ENCODE results near the gene TCAIM. TPM values are rescaled to one million over a fixed set of nuclear protein-coding genes. Genes with fewer than 3 reads are reported as not detected.

Gene TCAIM
- total RNA-seq, 2 experiments from 2014 or later: 2.9 to 4.2 TPM

- Histone ChIP-seq H3K4me3 (ENCODE audit: low read length) (no peak overlapping the region), H3K9me3 (ENCODE audit: control insufficient read depth in 1 of 2, insufficient read depth in 1 of 2, low read length in 2 of 2) (no peaks in the 10 kb centered on the region), H3K27ac (ENCODE audit: low read depth in 1 of 2, low read length in 2 of 2) (no peak overlapping the region), H3K4me1 (ENCODE audit: insufficient read depth, low read length) (no peaks in the 10 kb centered on the region), H3K27me3 (ENCODE audit: control insufficient read depth in 1 of 2, insufficient read depth in 2 of 2, low read length in 2 of 2) (no peaks in the 10 kb centered on the region), H3K36me3 (ENCODE audit: insufficient read depth, low read length) (no peaks in the 10 kb centered on the region)
- Mint-ChIP-seq H3K27me3 (no peaks in the 10 kb centered on the region), H3K4me1 (ENCODE audit: low read depth) (no peaks in the 10 kb centered on the region), H3K9me3 (no peaks in the 10 kb centered on the region), H3K36me3 (ENCODE audit: low read depth) (no peaks in the 10 kb centered on the region), H3K4me3 (no peak overlapping the region), H3K27ac (no peak overlapping the region)
- ATAC-seq (ENCODE audit: poor library complexity) (no peak), DNase-seq (no peak)
- ChIA-PET POLR2A (interaction anchor here (1.4 kb wide), 1 partner anchor 9 kb away, joined by 3 read pairs; no protein-coding TSS in a partner anchor), CTCF (no interaction called here)
- TF ChIP-seq, protein P1, sequence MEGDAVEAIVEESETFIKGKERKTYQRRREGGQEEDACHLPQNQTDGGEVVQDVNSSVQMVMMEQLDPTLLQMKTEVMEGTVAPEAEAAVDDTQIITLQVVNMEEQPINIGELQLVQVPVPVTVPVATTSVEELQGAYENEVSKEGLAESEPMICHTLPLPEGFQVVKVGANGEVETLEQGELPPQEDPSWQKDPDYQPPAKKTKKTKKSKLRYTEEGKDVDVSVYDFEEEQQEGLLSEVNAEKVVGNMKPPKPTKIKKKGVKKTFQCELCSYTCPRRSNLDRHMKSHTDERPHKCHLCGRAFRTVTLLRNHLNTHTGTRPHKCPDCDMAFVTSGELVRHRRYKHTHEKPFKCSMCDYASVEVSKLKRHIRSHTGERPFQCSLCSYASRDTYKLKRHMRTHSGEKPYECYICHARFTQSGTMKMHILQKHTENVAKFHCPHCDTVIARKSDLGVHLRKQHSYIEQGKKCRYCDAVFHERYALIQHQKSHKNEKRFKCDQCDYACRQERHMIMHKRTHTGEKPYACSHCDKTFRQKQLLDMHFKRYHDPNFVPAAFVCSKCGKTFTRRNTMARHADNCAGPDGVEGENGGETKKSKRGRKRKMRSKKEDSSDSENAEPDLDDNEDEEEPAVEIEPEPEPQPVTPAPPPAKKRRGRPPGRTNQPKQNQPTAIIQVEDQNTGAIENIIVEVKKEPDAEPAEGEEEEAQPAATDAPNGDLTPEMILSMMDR (IDR thresholded peaks at IDR 0.05): no peak
- intact Hi-C loops (cut with DNase I, micrococcal nuclease): loop anchor here (10.0 kb wide), 2 partner anchors 84 to 106 kb away; no protein-coding TSS in a partner anchor
Observed at GRCh38 chr3:44430466-44430865, 91.9 kb downstream of the TCAIM start.

DNA sequence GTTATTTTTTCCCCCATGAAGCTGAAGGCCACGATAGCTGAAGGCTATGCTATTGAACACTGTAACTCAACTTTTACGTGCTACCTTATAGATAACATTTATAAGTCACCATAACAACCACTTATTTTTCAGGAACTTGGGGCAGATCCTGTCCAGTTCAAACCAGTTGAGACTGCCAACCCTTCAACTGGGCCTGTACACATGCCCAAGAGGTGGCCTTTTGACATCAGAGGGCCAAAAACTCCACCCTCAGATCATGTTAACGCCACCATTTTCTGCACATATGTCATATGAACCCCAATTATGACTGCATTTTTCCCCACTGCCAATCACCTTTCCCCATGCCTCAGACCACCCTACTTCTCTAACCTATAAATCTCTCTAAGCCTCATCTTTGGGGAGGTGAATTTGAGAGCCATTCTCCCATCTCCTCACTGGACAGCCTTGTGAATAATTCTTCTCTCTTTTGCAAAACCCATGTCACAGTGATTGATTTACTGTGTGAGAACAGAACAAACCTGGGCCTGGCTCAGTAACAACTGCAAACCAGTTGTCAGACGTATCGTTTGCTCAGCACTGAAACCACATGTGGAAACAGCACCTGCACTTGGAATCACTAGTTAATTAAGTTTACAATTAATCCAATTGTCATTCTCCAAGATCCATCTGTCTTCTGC, 96.4 kb downstream of the TCAIM start:
- Histone ChIP-seq H3K9me3 (ENCODE audit: control insufficient read depth in 1 of 2, insufficient read depth in 1 of 2, low read length in 2 of 2) (no peaks in the 10 kb centered on the region), H3K27ac (ENCODE audit: low read depth in 1 of 2, low read length in 2 of 2) (no peak overlapping the region), H3K27me3 (ENCODE audit: control insufficient read depth in 1 of 2, insufficient read depth in 2 of 2, low read length in 2 of 2) (no peaks in the 10 kb centered on the region), H3K36me3 (ENCODE audit: insufficient read depth, low read length) (no peaks in the 10 kb centered on the region), H3K4me3 (ENCODE audit: low read length) (no peak overlapping the region), H3K4me1 (ENCODE audit: insufficient read depth, low read length) (peaks cover 12% of the 10 kb centered on the region)
- Mint-ChIP-seq H3K4me1 (ENCODE audit: low read depth) (peaks cover 11% of the 10 kb centered on the region), H3K36me3 (ENCODE audit: low read depth) (no peaks in the 10 kb centered on the region), H3K27me3 (no peaks in the 10 kb centered on the region), H3K4me3 (no peak overlapping the region), H3K9me3 (no peaks in the 10 kb centered on the region), H3K27ac (peak overlapping the region; percentile 10)
- ChIA-PET CTCF (no interaction called here), POLR2A (no interaction called here)
- no peak for DNase-seq
- intact Hi-C loops (cut with DNase I, micrococcal nuclease): loop anchor here (10.0 kb wide), 2 partner anchors 80 to 110 kb away; no protein-coding TSS in a partner anchor
- TF ChIP-seq, protein P1 (IDR thresholded peaks at IDR 0.05): no peak
- no peak for ATAC-seq (ENCODE audit: poor library complexity)

GRCh38 chr3:44436181-44436580, 97.6 kb downstream of the TCAIM start:
- no peak overlapping the region for H3K4me3 Mint-ChIP-seq

More at GRCh38 chr3:44436181-44436580, 97.6 kb downstream of the TCAIM start:
- POLR2A ChIA-PET: no interaction called here
- peaks cover 22% of the 10 kb centered on the region for H3K4me1 ChIP-seq (ENCODE audit: insufficient read depth, low read length)
- ATAC-seq (ENCODE audit: poor library complexity): no peak
- H3K4me3 ChIP-seq (ENCODE audit: low read length): no peak overlapping the region
- intact Hi-C loops (cut with DNase I, micrococcal nuclease): loop anchor here (10.0 kb wide), 2 partner anchors 79 to 111 kb away; no protein-coding TSS in a partner anchor
- no peak overlapping the region for H3K27ac Mint-ChIP-seq
- H3K9me3 ChIP-seq (ENCODE audit: control insufficient read depth in 1 of 2, insufficient read depth in 1 of 2, low read length in 2 of 2): no peaks in the 10 kb centered on the region
- H3K27ac ChIP-seq (ENCODE audit: low read depth in 1 of 2, low read length in 2 of 2): no peak overlapping the region
- CTCF ChIA-PET: no interaction called here
- no peaks in the 10 kb centered on the region for H3K9me3 Mint-ChIP-seq
- no peaks in the 10 kb centered on the region for H3K27me3 ChIP-seq (ENCODE audit: control insufficient read depth in 1 of 2, insufficient read depth in 2 of 2, low read length in 2 of 2)
- peaks cover 20% of the 10 kb centered on the region for H3K4me1 Mint-ChIP-seq (ENCODE audit: low read depth)
- TF ChIP-seq, protein P1 (IDR thresholded peaks at IDR 0.05): no peak
- no peaks in the 10 kb centered on the region for H3K36me3 ChIP-seq (ENCODE audit: insufficient read depth, low read length)
- H3K36me3 Mint-ChIP-seq (ENCODE audit: low read depth): no peaks in the 10 kb centered on the region
- H3K27me3 Mint-ChIP-seq: no peaks in the 10 kb centered on the region
- DNase-seq: no peak

Data from CD4-positive, alpha-beta T cell (primary cell).